ENCODE results near the gene CLMP.
A peak's percentile ranks its signal among the peaks of the same experiment; 100 is the strongest.

CLMP gene

DNA sequence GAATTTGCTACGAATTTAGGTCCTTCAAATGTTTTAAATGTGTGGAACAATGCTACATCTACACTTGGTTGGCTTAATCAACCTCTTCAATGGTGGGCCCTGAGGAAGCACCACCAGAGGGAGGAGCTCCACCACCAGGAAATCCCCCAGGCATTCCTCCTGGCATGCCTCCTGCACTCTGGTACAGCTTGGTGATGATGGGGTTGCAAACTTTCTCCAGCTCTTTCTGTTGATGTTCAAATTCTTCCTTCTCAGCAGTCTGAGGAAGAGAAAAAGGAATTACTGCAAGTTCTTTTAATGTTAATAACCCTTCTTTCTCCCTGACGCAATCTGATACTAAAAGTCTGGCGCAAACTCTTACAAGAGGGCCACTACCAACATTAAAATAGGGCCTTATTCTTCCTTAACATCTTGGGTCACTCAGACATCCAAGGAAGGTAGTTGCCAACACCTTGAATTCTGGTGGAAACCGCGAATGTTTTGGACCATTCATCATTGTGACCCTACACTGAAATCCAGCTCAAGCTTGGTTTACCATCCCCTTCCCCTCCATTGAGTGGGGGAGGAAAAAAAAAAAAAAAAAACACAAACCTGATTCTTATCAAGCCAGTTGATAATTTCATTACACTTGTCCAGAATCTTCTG lies 137.3 kb downstream of the CLMP start:
- Histone ChIP-seq H4K12ac (ENCODE audit: low read depth, low read length) (no peak overlapping the region), H3K4me2 (ENCODE audit: low read length) (no peak overlapping the region), H3K14ac (ENCODE audit: low read length) (no peak overlapping the region), H3K9me3 (ENCODE audit: insufficient read depth, low read depth, low read length) (peaks cover 1% of the 10 kb centered on the region), H2AK5ac (ENCODE audit: low read length) (no peak overlapping the region), H2BK12ac (ENCODE audit: low read length) (no peak overlapping the region), H3K27me3 (ENCODE audit: insufficient read depth, low read length) (no peaks in the 10 kb centered on the region), H3K23ac (ENCODE audit: low read length) (no peak overlapping the region), H3K79me1 (ENCODE audit: low read length) (peaks cover 9% of the 10 kb centered on the region), H3K9ac (ENCODE audit: low read length) (no peak overlapping the region), H2AFZ (ENCODE audit: insufficient read depth, low read length, poor library complexity) (no peak overlapping the region), H3K4me1 (ENCODE audit: control insufficient read depth in 1 of 2, insufficient read depth in 2 of 2, low read length in 2 of 2) (peaks cover 3 to 5% of the 10 kb centered on the region in 2 experiments), H3K4me3 (ENCODE audit: low read depth, low read length) (no peak overlapping the region), H3K27ac (ENCODE audit: low read depth, low read length) (no peak overlapping the region), H3K4ac (ENCODE audit: low read depth, low read length) (no peak overlapping the region), H2BK120ac (ENCODE audit: insufficient read depth, low read length, poor library complexity) (no peak overlapping the region), H4K8ac (ENCODE audit: low read depth, low read length) (no peak overlapping the region), H3K36me3 (ENCODE audit: control insufficient read depth in 1 of 2, insufficient read depth in 2 of 2, low read length in 2 of 2) (peaks cover 20 to 62% of the 10 kb centered on the region in 2 experiments), H2BK5ac (ENCODE audit: low read depth, low read length, poor library complexity) (no peak overlapping the region), H3K18ac (ENCODE audit: low read length) (no peak overlapping the region), H4K91ac (ENCODE audit: low read depth, low read length) (no peak overlapping the region), H3K79me2 (ENCODE audit: control insufficient read depth, insufficient read depth, low read length, poor library complexity) (peaks cover 16% of the 10 kb centered on the region)
- WGBS (ENCODE audit: extremely low coverage, insufficient coverage, insufficient read length), result no CpG with 5 or more reads among the region's 5 CpGs
- no peak for DNase-seq

DNA sequence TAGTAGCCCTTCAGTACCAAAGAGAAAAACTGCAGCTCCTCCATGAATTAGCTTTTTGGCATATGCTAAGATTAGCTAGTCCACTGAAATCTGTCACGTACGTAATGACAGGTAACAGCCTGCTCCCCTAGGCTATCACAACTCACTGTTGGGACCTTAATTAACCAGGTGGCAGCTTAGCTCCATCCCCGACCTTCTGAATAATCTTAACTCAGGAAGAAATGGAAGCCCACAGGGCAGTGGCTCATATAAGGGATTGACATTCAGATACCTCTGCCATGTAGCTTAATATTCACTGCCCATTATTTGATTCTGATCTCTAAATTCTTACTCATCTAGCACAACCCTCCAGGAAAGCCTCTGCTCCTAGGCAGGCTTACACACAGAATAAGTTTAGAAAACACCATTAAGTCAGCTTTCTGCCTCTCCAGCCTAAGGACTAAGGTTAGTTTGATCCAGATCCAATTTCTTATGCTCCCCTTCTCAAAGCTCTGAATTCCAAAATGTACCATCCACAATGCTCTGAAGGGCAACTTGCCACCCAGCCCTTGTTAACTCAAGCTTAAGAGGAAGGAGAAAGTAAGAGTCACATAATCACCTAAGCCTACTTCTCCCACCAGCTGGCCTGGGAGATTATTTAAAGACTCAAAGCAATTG lies 138.1 kb downstream of the CLMP start:
- Histone ChIP-seq H3K36me3 (ENCODE audit: control insufficient read depth in 1 of 2, insufficient read depth in 2 of 2, low read length in 2 of 2) (peaks cover 20 to 63% of the 10 kb centered on the region in 2 experiments), H3K9me3 (ENCODE audit: insufficient read depth, low read depth, low read length) (peaks cover 1% of the 10 kb centered on the region), H3K14ac (ENCODE audit: low read length) (no peak overlapping the region), H2AFZ (ENCODE audit: insufficient read depth, low read length, poor library complexity) (no peak overlapping the region), H4K8ac (ENCODE audit: low read depth, low read length) (no peak overlapping the region), H3K27me3 (ENCODE audit: insufficient read depth, low read length) (no peaks in the 10 kb centered on the region), H4K91ac (ENCODE audit: low read depth, low read length) (no peak overlapping the region), H3K4me3 (ENCODE audit: low read depth, low read length) (no peak overlapping the region), H3K18ac (ENCODE audit: low read length) (no peak overlapping the region), H2BK12ac (ENCODE audit: low read length) (no peak overlapping the region), H3K79me1 (ENCODE audit: low read length) (peaks cover 4% of the 10 kb centered on the region), H3K23ac (ENCODE audit: low read length) (no peak overlapping the region), H4K12ac (ENCODE audit: low read depth, low read length) (no peak overlapping the region), H2AK5ac (ENCODE audit: low read length) (no peak overlapping the region), H3K4me2 (ENCODE audit: low read length) (no peak overlapping the region), H2BK5ac (ENCODE audit: low read depth, low read length, poor library complexity) (no peak overlapping the region), H3K4ac (ENCODE audit: low read depth, low read length) (no peak overlapping the region), H2BK120ac (ENCODE audit: insufficient read depth, low read length, poor library complexity) (no peak overlapping the region), H3K9ac (ENCODE audit: low read length) (no peak overlapping the region), H3K79me2 (ENCODE audit: control insufficient read depth, insufficient read depth, low read length, poor library complexity) (peaks cover 13% of the 10 kb centered on the region), H3K27ac (ENCODE audit: low read depth, low read length) (no peak overlapping the region), H3K4me1 (ENCODE audit: control insufficient read depth in 1 of 2, insufficient read depth in 2 of 2, low read length in 2 of 2) (peaks cover 3 to 5% of the 10 kb centered on the region in 2 experiments)
- peak in 1 of 2 donors; percentile 19 for DNase-seq
- no CpG with 5 or more reads among the region's 3 CpGs for WGBS (ENCODE audit: extremely low coverage, insufficient coverage, insufficient read length)

GRCh38 chr11:123055191-123055901 lies 139.7 kb downstream of the CLMP start:
- peak in 1 of 2 donors; percentile 22 for DNase-seq
- Histone ChIP-seq H4K8ac (ENCODE audit: low read depth, low read length) (no peak overlapping the region), H4K12ac (ENCODE audit: low read depth, low read length) (no peak overlapping the region)

DNA sequence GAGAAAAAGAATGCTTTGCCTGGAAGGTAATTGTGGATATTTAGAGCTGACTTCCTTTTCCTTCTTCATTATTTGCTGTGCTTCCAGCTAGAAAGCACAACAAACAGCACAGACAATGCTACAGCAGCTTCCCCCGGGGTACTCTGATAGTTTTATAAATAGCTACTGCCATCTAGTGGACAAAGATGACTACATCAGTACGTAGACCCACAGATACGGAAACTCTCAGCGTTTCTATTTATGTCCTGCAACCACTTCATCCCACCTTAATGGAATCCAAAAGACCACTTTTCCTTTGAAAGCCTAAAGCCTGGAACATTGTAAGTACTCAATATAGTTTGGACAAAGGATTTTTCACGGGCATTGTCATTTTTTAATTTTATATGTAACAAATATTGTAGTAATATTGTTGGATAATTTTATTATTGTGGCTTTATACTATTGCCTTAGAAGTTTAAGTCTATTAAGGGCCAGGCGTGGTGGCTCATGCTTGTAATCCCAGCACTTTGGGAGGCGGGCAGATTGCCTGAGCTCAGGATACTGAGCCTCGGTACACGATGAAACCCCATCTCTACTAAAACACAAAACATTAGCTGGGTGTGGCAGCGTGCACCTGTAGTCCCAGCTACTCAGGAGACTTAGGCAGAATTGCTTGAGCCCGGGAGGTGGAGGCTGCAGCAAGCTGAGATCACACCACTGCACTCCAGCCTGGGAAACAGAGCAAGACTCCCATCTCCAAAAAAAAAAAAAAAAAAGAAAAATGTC lies 140.6 kb downstream of the CLMP start:
- Histone ChIP-seq H3K4me1 (ENCODE audit: control insufficient read depth in 1 of 2, insufficient read depth in 2 of 2, low read length in 2 of 2) (peaks cover under 1 to 3% of the 10 kb centered on the region in 2 experiments), H2AK5ac (ENCODE audit: low read length) (no peak overlapping the region), H3K9ac (ENCODE audit: low read length) (no peak overlapping the region), H4K8ac (ENCODE audit: low read depth, low read length) (no peak overlapping the region), H4K12ac (ENCODE audit: low read depth, low read length) (no peak overlapping the region), H2BK5ac (ENCODE audit: low read depth, low read length, poor library complexity) (no peak overlapping the region), H2AFZ (ENCODE audit: insufficient read depth, low read length, poor library complexity) (no peak overlapping the region), H4K91ac (ENCODE audit: low read depth, low read length) (no peak overlapping the region), H3K27ac (ENCODE audit: low read depth, low read length) (no peak overlapping the region), H3K9me3 (ENCODE audit: insufficient read depth, low read depth, low read length) (no peaks in the 10 kb centered on the region), H3K18ac (ENCODE audit: low read length) (no peak overlapping the region), H3K79me1 (ENCODE audit: low read length) (no peaks in the 10 kb centered on the region), H3K14ac (ENCODE audit: low read length) (no peak overlapping the region), H3K4me3 (ENCODE audit: low read depth, low read length) (no peak overlapping the region), H3K4ac (ENCODE audit: low read depth, low read length) (no peak overlapping the region), H2BK120ac (ENCODE audit: insufficient read depth, low read length, poor library complexity) (no peak overlapping the region), H3K79me2 (ENCODE audit: control insufficient read depth, insufficient read depth, low read length, poor library complexity) (no peaks in the 10 kb centered on the region), H2BK12ac (ENCODE audit: low read length) (no peak overlapping the region), H3K27me3 (ENCODE audit: insufficient read depth, low read length) (no peaks in the 10 kb centered on the region), H3K4me2 (ENCODE audit: low read length) (no peak overlapping the region), H3K36me3 (ENCODE audit: control insufficient read depth in 1 of 2, insufficient read depth in 2 of 2, low read length in 2 of 2) (peaks cover 12 to 48% of the 10 kb centered on the region in 2 experiments), H3K23ac (ENCODE audit: low read length) (no peak overlapping the region)
- no CpG with 5 or more reads among the region's 11 CpGs for WGBS (ENCODE audit: extremely low coverage, insufficient coverage, insufficient read length)
- DNase-seq, result peak; percentile 22 to 92

More at GRCh38 chr11:123055191-123055901, 139.7 kb downstream of the CLMP start:
- Histone ChIP-seq H2AK5ac (ENCODE audit: low read length) (no peak overlapping the region), H3K14ac (ENCODE audit: low read length) (no peak overlapping the region), H3K23ac (ENCODE audit: low read length) (no peak overlapping the region), H3K79me1 (ENCODE audit: low read length) (no peaks in the 10 kb centered on the region), H3K4me2 (ENCODE audit: low read length) (no peak overlapping the region), H3K4me1 (ENCODE audit: control insufficient read depth in 1 of 2, insufficient read depth in 2 of 2, low read length in 2 of 2) (peaks cover 3 to 5% of the 10 kb centered on the region in 2 experiments), H2AFZ (ENCODE audit: insufficient read depth, low read length, poor library complexity) (no peak overlapping the region), H4K91ac (ENCODE audit: low read depth, low read length) (no peak overlapping the region), H3K27me3 (ENCODE audit: insufficient read depth, low read length) (no peaks in the 10 kb centered on the region), H2BK5ac (ENCODE audit: low read depth, low read length, poor library complexity) (no peak overlapping the region), H2BK12ac (ENCODE audit: low read length) (no peak overlapping the region), H2BK120ac (ENCODE audit: insufficient read depth, low read length, poor library complexity) (no peak overlapping the region), H3K18ac (ENCODE audit: low read length) (no peak overlapping the region), H3K27ac (ENCODE audit: low read depth, low read length) (no peak overlapping the region), H3K36me3 (ENCODE audit: control insufficient read depth in 1 of 2, insufficient read depth in 2 of 2, low read length in 2 of 2) (peaks cover 16 to 56% of the 10 kb centered on the region in 2 experiments), H3K79me2 (ENCODE audit: control insufficient read depth, insufficient read depth, low read length, poor library complexity) (peaks cover 1% of the 10 kb centered on the region), H3K9ac (ENCODE audit: low read length) (no peak overlapping the region), H3K4me3 (ENCODE audit: low read depth, low read length) (no peak overlapping the region), H3K9me3 (ENCODE audit: insufficient read depth, low read depth, low read length) (no peaks in the 10 kb centered on the region), H3K4ac (ENCODE audit: low read depth, low read length) (no peak overlapping the region)
- no CpG with 5 or more reads among the region's 6 CpGs for WGBS (ENCODE audit: extremely low coverage, insufficient coverage, insufficient read length)
